K562 (cell line): ENCODE measurements around the gene ENC1. TPM values are rescaled to one million over a fixed set of nuclear protein-coding genes. Genes with fewer than 3 reads are reported as not detected.
A peak's percentile ranks its signal among the peaks of the same experiment; 100 is the strongest.

Source experiments
- CTBP1 ChIP-seq: fragments of 450-650 bp; IDR thresholded peaks from 2 replicates; pipeline ENCODE4 v1.6.1; 2016; ENCODE audit warnings: borderline replicate concordance
- HDAC2 ChIP-seq: fragments of 450-650 bp; IDR thresholded peaks from 2 replicates; pipeline ENCODE4 v1.6.1; 2016; ENCODE audit warnings: mild to moderate bottlenecking
- HMGN3 ChIP-seq: IDR thresholded peaks from 2 replicates; pipeline ENCODE4 v1.6.1; 2011; ENCODE audit warnings: borderline replicate concordance, low read depth, mild to moderate bottlenecking, mixed read lengths, low read length; ENCODE audit not compliant: insufficient read length; ENCODE audit errors: extremely low read depth
- PURB ChIP-seq: sonication (generic); formaldehyde crosslinking; IDR thresholded peaks from 2 replicates; pipeline ENCODE4 v1.9.0; 2021; ENCODE audit warnings: low read depth, mild to moderate bottlenecking, missing genetic modification reagents
- SAFB ChIP-seq: fragments of 200-400 bp; formaldehyde crosslinking; IDR thresholded peaks from 2 replicates; pipeline ENCODE4 v1.6.1; 2017; ENCODE audit warnings: low read depth, low read length, borderline replicate concordance
- polyA plus RNA-seq, 8 experiments: library from polyadenylated mRNA; depleted of rRNA in 4 of 8; stranded (reverse) in 5 of 8; unstranded in 3 of 8; fragments of >200 nt; fragmentation: Nextera tagmentation in 2 of 8; fragmentation: Illumina TruSeq in 1 of 8; extraction: Ambion mirVana in 2 of 8; extraction: Trizol in 1 of 8; gene quantifications; 2 replicates each; pipeline versions ENCODE4 v1.2.1 to v1.2.3, GENCODE V29; 2011 to 2014; ENCODE audit warnings: inconsistent platforms in 1 of 8, missing spikeins in 1 of 8
- total RNA-seq, 7 experiments: library from RNA; depleted of rRNA in 6 of 7; stranded (reverse); fragments of >200 nt in 6 of 7; fragmentation: Illumina TruSeq in 2 of 7; extraction: Trizol in 2 of 7; gene quantifications; 2 replicates each; pipeline versions ENCODE4 v1.2.1 to v1.2.3, GENCODE V29; 2011 to 2021; ENCODE audit warnings: low replicate concordance in 1 of 7
- TF ChIP-seq, protein P1 (sequence below): fragments of 250-450 bp; sonication (Bioruptor Pico); IDR thresholded peaks from 2 replicates; pipeline ENCODE4 v1.4.0; 2020; ENCODE audit warnings: mild to moderate bottlenecking, moderate library complexity

ENC1 gene
- total and polyA plus RNA-seq, 9 of the 15 experiments (the other 6 are each of a cell fraction or from before 2014, with no cell fraction given): 0.17 to 3.2 (median 0.97) TPM

GRCh38 chr5:74640450-74640953 is at the start of gene ENC1 (continued):
- TF ChIP-seq, protein P1, sequence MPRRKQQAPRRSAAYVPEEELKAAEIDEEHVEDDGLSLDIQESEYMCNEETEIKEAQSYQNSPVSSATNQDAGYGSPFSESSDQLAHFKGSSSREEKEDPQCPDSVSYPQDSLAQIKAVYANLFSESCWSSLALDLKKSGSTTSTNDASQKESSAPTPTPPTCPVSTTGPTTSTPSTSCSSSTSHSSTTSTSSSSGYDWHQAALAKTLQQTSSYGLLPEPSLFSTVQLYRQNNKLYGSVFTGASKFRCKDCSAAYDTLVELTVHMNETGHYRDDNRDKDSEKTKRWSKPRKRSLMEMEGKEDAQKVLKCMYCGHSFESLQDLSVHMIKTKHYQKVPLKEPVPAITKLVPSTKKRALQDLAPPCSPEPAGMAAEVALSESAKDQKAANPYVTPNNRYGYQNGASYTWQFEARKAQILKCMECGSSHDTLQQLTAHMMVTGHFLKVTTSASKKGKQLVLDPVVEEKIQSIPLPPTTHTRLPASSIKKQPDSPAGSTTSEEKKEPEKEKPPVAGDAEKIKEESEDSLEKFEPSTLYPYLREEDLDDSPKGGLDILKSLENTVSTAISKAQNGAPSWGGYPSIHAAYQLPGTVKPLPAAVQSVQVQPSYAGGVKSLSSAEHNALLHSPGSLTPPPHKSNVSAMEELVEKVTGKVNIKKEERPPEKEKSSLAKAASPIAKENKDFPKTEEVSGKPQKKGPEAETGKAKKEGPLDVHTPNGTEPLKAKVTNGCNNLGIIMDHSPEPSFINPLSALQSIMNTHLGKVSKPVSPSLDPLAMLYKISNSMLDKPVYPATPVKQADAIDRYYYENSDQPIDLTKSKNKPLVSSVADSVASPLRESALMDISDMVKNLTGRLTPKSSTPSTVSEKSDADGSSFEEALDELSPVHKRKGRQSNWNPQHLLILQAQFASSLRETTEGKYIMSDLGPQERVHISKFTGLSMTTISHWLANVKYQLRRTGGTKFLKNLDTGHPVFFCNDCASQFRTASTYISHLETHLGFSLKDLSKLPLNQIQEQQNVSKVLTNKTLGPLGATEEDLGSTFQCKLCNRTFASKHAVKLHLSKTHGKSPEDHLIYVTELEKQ (CRISPR knock-in tag): no peak
- TF ChIP-seq CTBP1 (peak; percentile 90), PURB (CRISPR knock-in tag) (no peak), HMGN3 (peak; percentile 30), HDAC2 (no peak), SAFB (no peak)
